GM23338 (cell line): Measurements from ENCODE around the gene KCNK15. TPM values are rescaled to one million over a fixed set of nuclear protein-coding genes. Genes with fewer than 3 reads are reported as not detected.

Experiments
- ATAC-seq: fragments of 200-7000 bp; cut with Tn5 transposase; 3 replicates; pipeline ENCODE4 v1.9.1; 2020
- DNase-seq: peaks from one replicate; pipeline ENCODE4 v3.0.0-alpha.2; 2015; ENCODE audit warnings: low spot score
- H2AFZ ChIP-seq: fragments of 200-600 bp; sonication (generic); 2 replicates; pipeline ENCODE4 v1.8.0; 2016; ENCODE audit warnings: antibody characterized with exemption, mild to moderate bottlenecking, moderate library complexity
- H3F3A ChIP-seq: fragments of 200-600 bp; sonication (generic); replicated peaks from 2 replicates; pipeline ENCODE4 v1.8.0; 2017; ENCODE audit warnings: antibody characterized with exemption, mixed run types, low read depth
- H3K27ac ChIP-seq: fragments of 200-600 bp; sonication (generic); 2 replicates; pipeline ENCODE4 v1.6.1; 2016; ENCODE audit warnings: low read depth
- H3K27me3 ChIP-seq: fragments of 200-600 bp; sonication (generic); 2 replicates; pipeline ENCODE4 v1.8.0; 2016; ENCODE audit warnings: mild to moderate bottlenecking, mixed run types, moderate library complexity; ENCODE audit not compliant: insufficient read depth
- H3K36me3 ChIP-seq: fragments of 200-600 bp; sonication (generic); 2 replicates; pipeline ENCODE4 v1.8.0; 2016; ENCODE audit warnings: mild to moderate bottlenecking; ENCODE audit not compliant: insufficient read depth
- H3K4me1 ChIP-seq: fragments of 200-600 bp; sonication (generic); 2 replicates; pipeline ENCODE4 v1.8.0; 2016; ENCODE audit warnings: mild to moderate bottlenecking, moderate library complexity; ENCODE audit not compliant: insufficient read depth
- H3K4me2 ChIP-seq: fragments of 200-600 bp; sonication (generic); 2 replicates; pipeline ENCODE4 v1.7.1; 2017; ENCODE audit warnings: mixed run types
- H3K4me3 ChIP-seq: fragments of 200-600 bp; sonication (generic); 2 replicates; pipeline ENCODE4 v1.6.1; 2016; ENCODE audit warnings: mixed run types
- H3K79me2 ChIP-seq: fragments of 200-600 bp; sonication (generic); replicated peaks from 2 replicates; pipeline ENCODE4 v1.8.0; 2017; ENCODE audit warnings: mild to moderate bottlenecking; ENCODE audit not compliant: insufficient read depth
- H3K9me2 ChIP-seq: fragments of 200-600 bp; sonication (generic); 2 replicates; pipeline ENCODE4 v1.8.0; 2017; ENCODE audit not compliant: insufficient read depth
- H4K20me1 ChIP-seq: fragments of 200-600 bp; sonication (generic); replicated peaks from 2 replicates; pipeline ENCODE4 v1.8.0; 2017; ENCODE audit warnings: mild to moderate bottlenecking; ENCODE audit not compliant: insufficient read depth
- H3K27ac Mint-ChIP-seq: 2 replicates; pipeline ENCODE4 v1.8.0; 2020; ENCODE audit warnings: inconsistent platforms, mild to moderate bottlenecking, moderate library complexity, mixed read lengths
- H3K27me3 Mint-ChIP-seq: 3 replicates; pipeline ENCODE4 v1.8.0; 2022; ENCODE audit warnings: low read depth, mild to moderate bottlenecking, moderate library complexity, mixed read lengths, inconsistent platforms; ENCODE audit not compliant: insufficient read depth, poor library complexity
- H3K36me3 Mint-ChIP-seq: 3 replicates; pipeline ENCODE4 v1.8.0; 2021; ENCODE audit warnings: low read depth, mild to moderate bottlenecking, inconsistent platforms, moderate library complexity, mixed read lengths
- H3K4me1 Mint-ChIP-seq: 3 replicates; pipeline ENCODE4 v1.8.0; 2020; ENCODE audit warnings: mild to moderate bottlenecking, inconsistent platforms, mixed read lengths
- H3K4me3 Mint-ChIP-seq: 3 replicates; pipeline ENCODE4 v1.8.0; 2021; ENCODE audit warnings: moderate library complexity, mild to moderate bottlenecking, inconsistent platforms, mixed read lengths
- H3K9me3 Mint-ChIP-seq: 3 replicates; pipeline ENCODE4 v1.8.0; 2020; ENCODE audit warnings: moderate library complexity, mild to moderate bottlenecking, inconsistent platforms, mixed read lengths
- CTCF ChIP-seq, 2 experiments: fragments of 200-600 bp in 1 of 2; sonication (generic) in 1 of 2; conservative IDR thresholded peaks; 2 replicates each; pipeline versions ENCODE4 v1.5.1 to v1.6.1; 2016 to 2017; ENCODE audit warnings: antibody characterized with exemption in 2 of 2, low read depth in 2 of 2, mild to moderate bottlenecking in 2 of 2, moderate library complexity in 1 of 2
- JUNB ChIP-seq: IDR thresholded peaks from one replicate; pipeline ENCODE4 v1.6.1; 2016; ENCODE audit warnings: antibody characterized with exemption; ENCODE audit not compliant: unreplicated experiment
- ZNF114 ChIP-seq: fragments of 250-450 bp; sonication (Bioruptor Pico); IDR thresholded peaks from 2 replicates; pipeline ENCODE4 v1.5.0; 2020; ENCODE audit warnings: mild to moderate bottlenecking, moderate library complexity
- ZNF331 ChIP-seq: fragments of 250-450 bp; sonication (Bioruptor Pico); IDR thresholded peaks from 2 replicates; pipeline ENCODE4 v1.5.0; 2020; ENCODE audit warnings: low read depth, mild to moderate bottlenecking, moderate library complexity
- ZNF462 ChIP-seq: fragments of 250-450 bp; sonication (Bioruptor Pico); IDR thresholded peaks from 2 replicates; pipeline ENCODE4 v1.5.0; 2020; ENCODE audit warnings: mild to moderate bottlenecking, moderate library complexity
- polyA plus RNA-seq: library from polyadenylated mRNA; unstranded; fragments of >200 nt; fragmentation: Nextera tagmentation; extraction: Ambion mirVana; gene quantifications from 2 replicates; pipeline ENCODE4 v1.2.1, GENCODE V29; 2016
- total RNA-seq: library from RNA; depleted of rRNA; stranded (reverse); fragments of >200 nt; shearing (Covaris generic); gene quantifications from 2 replicates; pipeline ENCODE4 v1.2.3, GENCODE V29; 2014
- TF ChIP-seq, protein P1 (sequence below): IDR thresholded peaks from 2 replicates; pipeline ENCODE4 v1.6.1; 2016; ENCODE audit warnings: antibody characterized with exemption
- TF ChIP-seq, protein P2 (sequence below): IDR thresholded peaks from one replicate; pipeline ENCODE4 v1.6.1; 2018; ENCODE audit warnings: antibody characterized with exemption; ENCODE audit not compliant: unreplicated experiment

The KCNK15 gene
- total and polyA plus RNA-seq, 2 experiments from 2014 or later: 0.63 to 3.3 TPM

- no peaks in the 10 kb centered on the region; the same call in 2 of the 3 replicates for H3K9me3 Mint-ChIP-seq
- no peak for ATAC-seq
- H3K4me3 Mint-ChIP-seq: no peak overlapping the region
- Histone ChIP-seq H3K27me3 (peaks cover 25% of the 10 kb centered on the region), H4K20me1 (no peaks in the 10 kb centered on the region), H3K36me3 (no peaks in the 10 kb centered on the region), H3F3A (peaks cover 20% of the 10 kb centered on the region), H3K4me3 (no peak overlapping the region), H3K9me2 (no peaks in the 10 kb centered on the region), H2AFZ (no peak overlapping the region), H3K79me2 (no peaks in the 10 kb centered on the region), H3K4me2 (no peak overlapping the region), H3K4me1 (peaks cover 12% of the 10 kb centered on the region), H3K27ac (no peak overlapping the region)
- H3K27ac Mint-ChIP-seq: no peak overlapping the region
- peaks cover 18% of the 10 kb centered on the region for H3K4me1 Mint-ChIP-seq
- H3K27me3 Mint-ChIP-seq: peaks cover 36% of the 10 kb centered on the region
- H3K36me3 Mint-ChIP-seq: peaks cover 4% of the 10 kb centered on the region; the same call in 1 of the 3 replicates
- TF ChIP-seq, protein P1, sequence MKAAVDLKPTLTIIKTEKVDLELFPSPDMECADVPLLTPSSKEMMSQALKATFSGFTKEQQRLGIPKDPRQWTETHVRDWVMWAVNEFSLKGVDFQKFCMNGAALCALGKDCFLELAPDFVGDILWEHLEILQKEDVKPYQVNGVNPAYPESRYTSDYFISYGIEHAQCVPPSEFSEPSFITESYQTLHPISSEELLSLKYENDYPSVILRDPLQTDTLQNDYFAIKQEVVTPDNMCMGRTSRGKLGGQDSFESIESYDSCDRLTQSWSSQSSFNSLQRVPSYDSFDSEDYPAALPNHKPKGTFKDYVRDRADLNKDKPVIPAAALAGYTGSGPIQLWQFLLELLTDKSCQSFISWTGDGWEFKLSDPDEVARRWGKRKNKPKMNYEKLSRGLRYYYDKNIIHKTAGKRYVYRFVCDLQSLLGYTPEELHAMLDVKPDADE: no peak
- TF ChIP-seq ZNF114 (CRISPR knock-in tag) (no peak), CTCF (conservative IDR thresholded peaks at IDR 0.05; ENCODE audit: low read depth in 2 of 2) (no peak), ZNF331 (CRISPR knock-in tag) (no peak)
- no peak for DNase-seq
These were observed 2.5 kb upstream of the KCNK15 start for GRCh38 chr20:44743080-44743701.

GRCh38 chr20:44743916-44744655 lies 1.6 kb upstream of the KCNK15 start:
- Histone ChIP-seq H3K4me1 (peaks cover 12% of the 10 kb centered on the region), H4K20me1 (no peaks in the 10 kb centered on the region), H3K79me2 (no peaks in the 10 kb centered on the region), H2AFZ (no peak overlapping the region), H3K27ac (no peak overlapping the region), H3K4me2 (no peak overlapping the region), H3F3A (peaks cover 22% of the 10 kb centered on the region), H3K36me3 (no peaks in the 10 kb centered on the region), H3K27me3 (peaks cover 25% of the 10 kb centered on the region), H3K4me3 (no peak overlapping the region), H3K9me2 (no peaks in the 10 kb centered on the region)
- peaks cover 18% of the 10 kb centered on the region for H3K4me1 Mint-ChIP-seq
- ATAC-seq (no peak), DNase-seq (no peak)
- H3K27me3 Mint-ChIP-seq: peaks cover 38% of the 10 kb centered on the region
- no peak overlapping the region for H3K27ac Mint-ChIP-seq
- no peaks in the 10 kb centered on the region for H3K36me3 Mint-ChIP-seq
- H3K4me3 Mint-ChIP-seq: no peak overlapping the region
- H3K9me3 Mint-ChIP-seq: no peaks in the 10 kb centered on the region; the same call in 2 of the 3 replicates
- TF ChIP-seq ZNF462 (CRISPR knock-in tag) (no peak), JUNB (no peak)
- TF ChIP-seq, protein P2, sequence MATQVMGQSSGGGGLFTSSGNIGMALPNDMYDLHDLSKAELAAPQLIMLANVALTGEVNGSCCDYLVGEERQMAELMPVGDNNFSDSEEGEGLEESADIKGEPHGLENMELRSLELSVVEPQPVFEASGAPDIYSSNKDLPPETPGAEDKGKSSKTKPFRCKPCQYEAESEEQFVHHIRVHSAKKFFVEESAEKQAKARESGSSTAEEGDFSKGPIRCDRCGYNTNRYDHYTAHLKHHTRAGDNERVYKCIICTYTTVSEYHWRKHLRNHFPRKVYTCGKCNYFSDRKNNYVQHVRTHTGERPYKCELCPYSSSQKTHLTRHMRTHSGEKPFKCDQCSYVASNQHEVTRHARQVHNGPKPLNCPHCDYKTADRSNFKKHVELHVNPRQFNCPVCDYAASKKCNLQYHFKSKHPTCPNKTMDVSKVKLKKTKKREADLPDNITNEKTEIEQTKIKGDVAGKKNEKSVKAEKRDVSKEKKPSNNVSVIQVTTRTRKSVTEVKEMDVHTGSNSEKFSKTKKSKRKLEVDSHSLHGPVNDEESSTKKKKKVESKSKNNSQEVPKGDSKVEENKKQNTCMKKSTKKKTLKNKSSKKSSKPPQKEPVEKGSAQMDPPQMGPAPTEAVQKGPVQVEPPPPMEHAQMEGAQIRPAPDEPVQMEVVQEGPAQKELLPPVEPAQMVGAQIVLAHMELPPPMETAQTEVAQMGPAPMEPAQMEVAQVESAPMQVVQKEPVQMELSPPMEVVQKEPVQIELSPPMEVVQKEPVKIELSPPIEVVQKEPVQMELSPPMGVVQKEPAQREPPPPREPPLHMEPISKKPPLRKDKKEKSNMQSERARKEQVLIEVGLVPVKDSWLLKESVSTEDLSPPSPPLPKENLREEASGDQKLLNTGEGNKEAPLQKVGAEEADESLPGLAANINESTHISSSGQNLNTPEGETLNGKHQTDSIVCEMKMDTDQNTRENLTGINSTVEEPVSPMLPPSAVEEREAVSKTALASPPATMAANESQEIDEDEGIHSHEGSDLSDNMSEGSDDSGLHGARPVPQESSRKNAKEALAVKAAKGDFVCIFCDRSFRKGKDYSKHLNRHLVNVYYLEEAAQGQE: no peak
